ENCODE results near the gene HSPA14.
"Not testable (repeated sequence)": the region's sequence is repeated elsewhere in the genome, so short reads cannot be mapped to it uniquely, and the experiment has no call there.

The HSPA14 gene

DNA sequence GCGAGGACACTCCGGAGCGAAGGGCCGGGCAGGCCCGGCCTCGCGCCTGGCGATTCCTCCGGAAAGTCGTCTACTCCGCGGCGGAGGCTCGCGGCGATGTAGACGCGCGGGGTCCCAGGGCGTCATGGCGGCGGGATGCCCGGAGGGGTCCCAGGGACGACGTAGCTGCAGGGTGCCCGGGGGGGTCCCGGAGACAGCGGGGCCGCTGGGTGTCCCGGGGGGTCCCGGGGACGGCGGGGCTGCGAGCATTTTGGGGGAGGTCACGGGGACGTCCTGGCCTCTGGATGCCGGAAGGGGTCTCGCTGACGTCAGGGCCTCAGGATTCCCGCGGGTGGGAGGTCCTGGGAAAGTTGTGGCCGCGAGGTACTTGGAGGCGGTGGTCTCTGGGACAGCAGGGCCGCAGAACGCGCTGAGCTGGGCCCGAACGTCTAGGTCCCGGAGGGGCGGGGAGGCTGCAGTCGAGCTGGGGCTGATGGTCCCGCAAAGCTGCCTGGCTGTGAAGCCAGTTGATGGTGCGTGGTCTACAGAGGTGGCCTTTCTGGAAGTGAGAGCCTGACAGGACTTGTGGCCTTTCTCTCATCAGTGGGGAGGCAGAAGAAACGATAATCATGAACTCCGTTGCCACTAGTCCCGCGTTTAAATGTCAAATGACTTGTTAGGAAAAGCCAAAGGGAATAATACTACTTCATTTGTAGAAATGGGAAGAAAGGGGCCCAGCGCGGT is 637 bp downstream of the HSPA14 start:
- DNase-seq: no peak

DNA sequence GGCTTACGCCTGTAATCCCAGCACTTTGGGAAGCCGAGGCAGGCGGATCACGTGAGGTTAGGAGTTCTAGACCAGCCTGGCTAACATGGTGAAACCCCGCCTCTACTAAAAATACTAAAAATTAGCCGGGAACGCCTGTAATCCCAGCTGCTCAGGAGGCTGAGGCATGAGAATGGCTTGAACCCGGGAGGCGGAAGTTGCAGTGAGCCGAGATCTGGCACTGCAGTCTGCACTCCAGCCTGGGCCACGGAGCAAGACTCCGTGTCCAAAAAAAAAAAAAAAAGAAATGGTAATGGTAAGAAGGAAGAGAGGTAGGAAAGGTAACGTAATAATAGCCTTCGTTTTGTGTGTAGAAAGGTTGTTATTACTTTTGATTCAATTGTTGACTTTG is 1.2 kb downstream of the HSPA14 start:
- no peak for DNase-seq

DNA sequence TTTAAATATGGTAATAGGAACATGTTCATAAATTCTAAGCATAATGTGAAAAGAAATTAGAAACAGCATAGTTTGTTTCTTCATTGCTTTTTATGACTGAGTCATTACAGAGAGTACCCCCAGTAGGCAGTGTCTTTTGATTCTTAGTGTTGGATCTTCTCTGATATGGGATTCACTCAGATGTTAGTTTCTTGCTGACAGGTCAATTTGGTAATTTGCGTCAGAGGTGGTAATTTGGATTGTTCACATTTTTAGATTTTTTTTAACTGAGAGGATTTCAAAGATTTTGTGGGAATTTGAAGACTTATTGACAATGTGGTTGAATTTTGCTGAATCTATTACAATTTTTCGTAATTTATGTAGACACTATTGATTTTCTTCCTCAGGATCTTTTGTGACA is 2.1 kb downstream of the HSPA14 start:
- DNase-seq: no peak

DNA sequence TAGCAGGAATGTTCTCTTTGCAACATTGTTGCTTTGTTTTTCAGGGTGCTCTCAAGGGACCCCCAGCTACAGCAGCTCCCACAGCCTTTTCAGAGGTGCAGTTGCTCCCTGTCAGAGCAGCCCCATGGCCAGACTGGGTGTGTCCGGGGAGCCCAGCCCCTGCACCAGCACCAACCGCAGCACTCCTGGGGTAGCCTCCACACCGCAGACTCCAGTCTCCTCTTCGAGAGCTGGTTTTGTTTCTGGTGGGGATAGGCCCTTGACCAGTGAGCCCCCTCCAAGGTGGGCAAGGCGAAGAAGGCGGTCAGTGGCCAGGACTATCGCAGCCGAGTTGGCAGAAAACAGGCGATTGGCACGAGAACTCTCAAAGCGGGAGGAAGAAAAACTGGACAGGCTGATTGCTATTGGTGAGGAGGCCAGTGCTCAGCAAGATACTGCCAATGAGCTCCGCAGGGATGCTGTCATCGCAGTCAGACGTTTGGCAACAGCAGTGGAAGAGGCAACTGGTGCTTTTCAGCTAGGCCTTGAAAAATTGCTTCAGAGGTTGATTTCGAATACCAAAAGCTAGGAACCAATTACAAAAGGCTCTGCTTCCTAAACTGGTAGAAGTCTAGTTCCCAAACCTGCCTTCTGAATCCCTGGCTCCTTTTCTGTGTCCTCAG is 5.4 kb downstream of the HSPA14 start:
- DNase-seq: no peak

DNA sequence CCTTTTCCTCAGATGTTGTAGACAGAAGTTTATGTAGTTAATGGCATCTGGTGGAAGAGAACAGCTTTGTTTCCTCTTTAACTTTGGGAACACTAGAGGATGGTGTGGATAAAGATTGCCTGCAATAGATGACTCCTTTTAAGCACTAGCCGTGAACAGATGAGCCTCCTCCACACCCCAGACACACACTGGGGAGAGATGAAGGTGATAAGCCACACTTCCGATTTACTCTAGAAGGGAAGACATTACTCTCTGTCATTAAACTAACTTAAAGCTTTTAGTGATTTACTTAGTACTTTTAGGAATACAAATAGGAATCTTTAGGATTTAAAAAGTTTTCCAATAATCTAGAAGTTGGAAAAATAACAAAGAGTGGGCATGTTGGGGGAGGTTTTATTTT is 6.8 kb downstream of the HSPA14 start:
- no peak for DNase-seq

DNA sequence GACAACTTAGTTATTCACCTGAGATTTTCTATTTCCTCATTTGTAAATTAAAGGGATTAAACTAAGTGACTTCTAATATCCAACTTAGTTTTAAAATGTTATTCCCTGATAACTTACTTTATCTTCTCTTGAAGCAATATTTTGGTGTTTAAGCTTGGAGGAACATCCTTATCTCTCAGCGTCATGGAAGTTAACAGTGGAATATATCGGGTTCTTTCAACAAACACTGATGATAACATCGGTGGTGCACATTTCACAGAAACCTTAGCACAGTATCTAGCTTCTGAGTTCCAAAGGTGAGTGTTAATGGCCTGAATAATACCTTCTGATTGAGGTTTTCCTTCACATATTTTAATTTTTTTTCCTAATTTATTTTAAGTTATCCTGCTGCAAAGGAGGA is 14.1 kb downstream of the HSPA14 start:
- DNase-seq: no peak

DNA sequence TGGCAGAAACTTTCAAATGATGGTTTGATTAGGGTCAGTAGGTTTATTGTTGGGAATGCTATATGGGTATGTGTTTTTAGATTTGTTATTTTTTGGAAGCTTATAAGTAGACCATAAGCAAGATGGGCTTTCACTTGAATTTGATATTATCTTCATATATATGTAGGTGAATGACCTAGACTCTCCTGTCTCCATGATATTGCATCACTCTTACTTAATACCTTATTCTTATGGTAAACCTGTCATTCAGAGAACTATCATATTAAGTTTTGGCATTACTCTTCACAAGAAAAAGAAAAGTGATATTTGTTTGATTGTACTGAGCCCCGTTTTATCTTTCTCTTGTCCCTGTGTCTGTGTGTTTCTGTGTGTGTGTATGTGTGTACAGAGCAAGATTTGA is 17.3 kb downstream of the HSPA14 start:
- no peak for DNase-seq

DNA sequence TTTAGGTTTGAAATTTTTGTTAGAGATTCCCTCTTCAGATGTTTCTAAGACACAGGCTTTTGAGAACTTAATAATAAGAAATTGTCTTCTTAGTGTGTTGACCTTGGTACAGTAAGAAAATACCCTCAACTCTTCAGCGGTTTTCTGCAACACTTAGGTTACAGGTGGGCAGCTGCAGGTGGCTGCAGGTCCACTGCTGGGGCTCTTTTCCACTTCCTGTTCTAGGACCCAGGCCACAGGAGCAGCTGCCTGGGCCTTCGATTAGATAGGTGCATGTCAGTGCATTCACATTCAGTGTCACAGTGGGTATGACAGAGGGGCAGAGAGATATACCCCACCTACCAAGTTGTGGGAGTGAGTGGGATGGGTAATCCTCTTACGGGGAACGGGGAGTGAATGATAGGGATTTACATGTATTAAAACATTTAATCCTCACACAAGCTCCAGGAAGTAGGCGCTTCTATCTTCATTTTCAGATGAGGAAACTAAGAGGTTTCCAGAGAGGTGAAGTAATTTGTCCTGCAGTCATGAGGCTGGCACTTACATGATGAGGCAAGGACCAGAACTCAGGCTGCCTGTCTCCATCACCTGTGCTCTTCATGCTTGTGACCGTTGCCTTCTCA is 20.3 kb downstream of the HSPA14 start:
- no peak for DNase-seq

DNA sequence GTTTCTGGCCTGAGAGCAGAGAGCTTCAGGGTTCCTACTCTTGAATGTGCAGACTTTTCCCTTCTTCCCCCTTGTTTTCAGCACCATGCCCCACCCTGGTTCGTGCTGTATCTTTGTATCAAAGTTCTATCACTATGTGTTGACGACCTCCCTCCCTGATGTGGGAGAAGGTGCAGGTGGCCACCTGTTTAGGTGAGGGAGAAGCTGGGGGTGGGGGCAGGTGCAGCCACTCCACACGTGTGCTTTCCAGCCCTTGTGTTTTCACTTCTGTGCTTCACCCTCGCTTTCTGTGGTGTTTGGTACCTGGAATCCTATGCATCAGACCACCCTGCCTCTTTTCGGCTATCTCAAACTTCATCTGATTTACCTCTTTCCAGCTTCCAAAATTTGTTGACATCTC is 20.9 kb downstream of the HSPA14 start:
- DNase-seq: no peak

DNA sequence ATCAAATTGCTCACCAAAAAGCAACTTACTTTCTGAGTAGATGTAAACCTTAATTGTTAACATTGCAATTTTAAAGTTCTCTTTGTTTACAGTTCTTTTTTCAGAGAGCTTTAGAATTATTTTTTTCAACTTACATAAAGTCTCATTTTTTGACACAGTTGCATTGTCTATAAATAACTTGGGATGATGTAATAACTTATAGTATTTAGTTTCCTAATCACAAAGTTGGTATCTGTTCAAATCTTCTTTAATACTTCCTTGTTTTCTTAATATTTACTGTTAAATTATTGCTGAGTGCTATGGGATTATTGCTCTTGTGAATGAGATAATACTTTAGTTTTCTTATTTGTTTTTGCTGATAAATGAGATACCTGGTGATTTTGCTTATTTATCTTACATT is 21.7 kb downstream of the HSPA14 start:
- no peak for DNase-seq

DNA sequence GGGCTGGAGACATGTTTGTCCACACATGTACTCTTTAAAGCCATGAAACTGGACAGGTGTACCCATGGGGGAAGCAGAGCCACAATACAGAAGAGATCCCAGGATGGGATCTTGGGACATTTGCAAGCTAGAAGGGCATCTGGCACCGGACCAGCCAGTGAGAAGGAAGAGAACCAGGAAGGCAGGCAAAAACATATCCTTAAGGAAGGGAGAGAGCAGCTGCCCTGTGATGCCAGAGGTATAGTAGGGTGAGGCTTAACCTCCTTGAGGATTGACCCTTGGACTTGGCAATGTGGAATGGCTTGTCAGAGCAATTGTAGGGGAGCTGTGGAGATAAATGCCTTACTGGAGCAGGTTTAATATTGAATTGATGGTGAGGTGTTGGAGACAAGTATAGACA is 22.7 kb downstream of the HSPA14 start:
- DNase-seq: no peak

DNA sequence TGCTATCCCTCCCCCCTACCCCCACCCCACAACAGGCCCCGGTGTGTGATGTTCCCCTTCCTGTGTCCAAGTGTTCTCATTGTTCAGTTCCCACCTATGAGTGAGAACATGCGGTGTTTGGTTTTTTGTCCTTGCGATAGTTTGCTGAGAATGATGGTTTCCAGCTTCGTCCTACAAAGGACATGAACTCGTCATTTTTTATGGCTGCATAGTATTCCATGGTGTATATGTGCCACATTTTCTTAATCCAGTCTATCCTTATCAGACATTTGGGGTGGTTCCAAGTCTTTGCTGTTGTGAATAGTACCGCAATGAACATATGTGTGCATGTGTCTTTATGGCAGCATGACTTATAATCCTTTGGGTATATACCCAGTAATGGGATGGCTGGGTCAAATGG is 26.4 kb downstream of the HSPA14 start:
- not testable (repeated sequence) for DNase-seq

DNA sequence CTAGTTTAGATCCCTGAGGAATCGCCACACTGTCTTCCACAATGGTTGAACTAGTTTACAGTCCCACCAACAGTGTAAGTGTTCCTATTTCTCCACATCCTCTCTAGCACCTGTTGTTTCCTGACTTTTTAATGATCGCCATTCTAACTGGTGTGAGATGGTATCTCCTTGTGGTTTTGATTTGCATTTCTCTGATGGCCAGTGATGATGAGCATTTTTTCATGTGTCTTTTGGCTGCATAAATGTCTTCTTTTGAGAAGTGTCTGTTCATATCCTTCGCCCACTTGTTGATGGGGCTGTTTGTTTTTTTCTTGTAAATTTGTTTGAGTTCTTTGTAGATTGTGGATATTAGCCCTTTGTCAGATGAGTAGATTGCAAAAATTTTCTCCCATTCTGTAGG is 26.8 kb downstream of the HSPA14 start:
- DNase-seq: not testable (repeated sequence)

DNA sequence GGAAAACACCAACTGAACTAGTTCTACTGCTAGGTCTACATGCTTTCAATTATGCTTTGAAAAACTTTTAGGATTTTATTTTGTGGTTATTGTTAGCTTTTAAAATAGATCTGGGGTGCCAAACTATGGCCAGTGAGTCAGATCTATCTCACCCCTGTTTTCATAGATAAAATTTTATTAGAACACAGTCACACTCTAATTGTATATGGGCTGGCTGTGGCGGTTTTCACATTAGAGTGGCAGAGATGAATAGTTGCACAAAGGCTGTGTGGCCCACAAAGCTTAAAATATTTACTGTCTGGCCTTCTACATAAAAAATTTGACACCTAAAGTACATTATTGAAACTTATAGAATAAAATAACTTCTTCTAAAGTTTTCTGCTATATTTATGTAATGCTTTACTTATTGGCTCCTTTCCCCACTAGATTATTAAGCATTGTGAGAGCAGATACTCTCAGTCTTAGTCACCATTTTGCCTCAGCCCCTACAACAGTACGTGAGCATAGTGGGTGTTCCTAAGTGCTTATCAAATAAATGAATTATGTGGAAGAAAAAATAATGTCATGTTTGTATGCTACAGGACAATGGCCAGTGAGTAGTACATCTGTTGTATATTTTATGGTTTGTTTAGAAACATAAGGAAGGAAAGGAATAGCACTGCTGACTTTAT is 35.1 kb downstream of the HSPA14 start:
- DNase-seq: no peak

DNA sequence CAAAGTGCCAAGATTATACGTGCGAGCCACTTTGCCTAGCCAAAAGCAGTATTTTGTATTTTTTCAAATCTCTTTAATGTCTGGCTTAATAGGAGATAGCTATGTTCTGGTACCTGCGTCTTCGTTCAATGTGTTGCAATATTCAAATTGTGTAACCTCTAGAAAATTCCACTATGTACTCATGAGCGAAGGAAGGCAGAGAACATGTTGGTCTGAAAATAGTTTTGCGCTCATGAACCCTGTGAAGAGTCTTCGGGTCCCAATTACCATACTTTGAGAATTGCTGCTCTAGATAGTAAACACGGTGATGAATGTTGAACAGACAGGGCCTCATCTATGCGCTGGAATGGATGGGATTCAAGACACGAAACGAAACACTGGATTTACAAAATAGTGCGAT is 37.8 kb downstream of the HSPA14 start:
- no peak for DNase-seq

DNA sequence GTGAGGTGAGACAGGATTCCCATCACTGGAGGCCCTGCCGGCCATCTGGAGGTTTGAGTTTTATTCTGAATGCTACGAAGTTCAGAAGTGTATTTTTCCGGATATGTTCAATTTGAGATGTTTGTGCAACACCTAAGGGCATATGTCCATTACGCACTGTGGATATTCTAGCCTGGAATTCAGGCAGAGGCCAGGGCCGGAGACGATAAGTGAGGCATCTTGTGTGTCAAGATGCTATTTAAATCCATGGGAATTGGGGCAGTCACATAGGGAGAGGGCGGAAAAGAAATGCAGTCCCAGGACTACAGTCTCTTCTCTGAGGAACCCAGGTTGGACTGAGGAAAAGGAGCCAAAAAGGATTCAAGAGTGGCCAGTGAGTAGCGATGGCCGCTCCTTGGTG is 38.7 kb downstream of the HSPA14 start:
- no peak for DNase-seq

DNA sequence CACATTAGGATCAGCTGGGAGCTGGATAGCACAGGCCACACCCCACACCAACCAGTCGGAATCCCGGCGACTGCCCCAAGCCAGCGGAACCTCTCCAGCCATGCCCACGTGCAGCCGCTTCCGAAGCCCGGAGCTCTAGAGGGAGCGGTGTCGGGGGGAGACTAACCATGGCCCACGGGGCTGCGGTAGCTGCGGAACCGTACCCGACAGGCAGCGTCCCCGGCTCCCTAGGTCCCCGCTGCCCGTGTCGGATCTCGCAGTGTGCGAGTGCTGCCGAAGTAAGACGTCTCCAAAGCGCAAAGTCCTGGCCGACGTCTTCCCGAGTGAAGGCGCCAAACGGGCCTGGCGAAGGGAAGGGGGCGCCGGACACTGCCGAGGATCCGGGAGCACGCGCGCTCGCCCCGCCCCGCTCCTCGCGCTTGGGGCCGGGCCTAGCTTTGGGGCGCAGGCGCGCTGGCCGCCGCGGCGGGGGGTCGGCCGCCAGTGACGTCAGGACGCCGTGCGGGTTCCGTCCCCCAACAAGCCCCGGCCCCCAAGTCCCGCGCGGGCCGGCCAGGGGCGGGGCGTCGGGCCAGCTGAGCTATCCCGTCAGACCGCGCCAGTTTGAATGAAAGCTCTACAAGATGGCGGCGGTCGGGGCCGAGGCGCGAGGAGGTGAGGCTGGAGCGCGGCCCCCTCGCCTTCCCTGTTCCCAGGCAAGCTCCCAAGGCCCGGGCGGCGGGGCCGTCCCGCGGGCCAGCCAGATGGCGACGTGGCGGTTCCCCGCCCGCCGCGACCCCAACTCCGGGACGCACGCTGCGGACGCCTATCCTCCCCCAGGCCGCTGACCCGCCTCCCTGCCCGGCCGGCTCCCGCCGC is 40.4 kb downstream of the HSPA14 start, which contains the start of gene SUV39H2:
Gene SUV39H2 (plus strand): TSS at position 601 of the 858 bp plus-strand sequence. CDS start 23 bp downstream, at position 624.
- peak; percentile 68 for DNase-seq

DNA sequence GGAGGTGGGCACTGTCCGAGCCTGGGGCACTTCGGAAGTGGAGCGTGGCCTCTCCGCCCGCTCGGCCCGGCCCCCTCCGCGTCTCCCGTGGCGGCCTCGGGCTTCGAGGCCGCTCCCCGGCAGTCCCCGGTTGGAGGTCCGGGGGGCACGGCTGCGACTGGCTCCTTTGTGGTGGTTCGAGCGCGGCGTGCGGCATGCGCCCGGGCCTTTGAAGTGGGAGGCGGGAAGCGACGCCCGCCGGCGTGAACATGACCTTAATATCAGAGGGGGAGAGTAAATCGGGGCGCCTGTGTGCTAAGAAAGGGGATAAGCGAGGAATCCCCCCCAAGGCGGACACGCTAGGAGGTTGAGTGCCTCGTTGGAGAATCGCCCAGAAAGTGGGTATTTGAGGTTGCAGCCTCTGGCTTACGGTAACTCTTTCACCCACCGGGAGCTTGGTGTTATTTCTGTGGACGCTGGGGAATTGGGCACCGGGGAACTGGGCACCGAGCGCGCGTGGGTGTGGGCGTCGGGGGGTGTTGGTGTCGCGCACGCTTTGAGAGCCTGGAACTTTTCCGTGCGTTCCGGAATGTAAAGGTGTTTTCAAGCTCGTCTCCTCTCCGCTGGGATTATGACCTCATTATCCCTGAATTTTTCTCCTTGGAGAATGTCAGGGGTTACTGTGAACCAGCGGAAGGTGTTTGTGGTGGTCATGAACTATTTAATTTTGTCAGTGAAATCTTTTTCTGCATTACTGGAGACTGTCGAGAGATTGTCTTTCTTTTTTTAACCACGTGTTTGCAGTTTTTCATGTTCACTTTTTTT is 41.2 kb downstream of the HSPA14 start:
- no peak for DNase-seq

DNA sequence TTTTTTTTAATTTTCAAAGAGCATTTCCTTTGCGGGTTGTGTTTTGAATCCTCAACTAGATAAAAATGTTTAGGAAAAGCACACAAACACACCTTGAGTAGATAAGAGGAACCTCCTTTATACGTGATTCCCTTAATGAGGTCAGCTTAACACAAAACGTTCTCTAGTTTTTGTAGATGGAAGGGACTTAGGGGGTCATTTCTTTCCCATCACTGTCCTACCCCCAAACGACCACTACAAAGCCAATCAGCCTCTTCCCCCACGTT is 41.8 kb downstream of the HSPA14 start:
- no peak for DNase-seq

DNA sequence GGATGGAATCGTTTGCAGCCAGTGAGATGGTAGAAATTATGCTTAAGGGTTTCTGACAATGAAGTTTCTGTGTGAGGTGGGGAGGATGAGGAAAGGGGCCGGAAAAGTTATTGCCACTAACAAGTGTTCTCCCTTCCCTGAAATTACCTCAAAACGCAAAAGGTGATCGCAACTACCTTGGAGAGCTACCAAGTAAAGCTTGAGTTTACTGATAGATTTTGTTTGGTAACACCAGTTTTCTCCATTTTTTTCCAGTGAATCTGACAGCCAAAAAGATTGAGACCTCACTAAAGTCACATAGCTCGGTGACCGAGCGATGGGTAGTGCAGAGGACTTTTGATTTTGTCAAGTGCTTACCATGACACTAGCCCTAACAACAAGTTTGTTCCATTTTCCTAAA is 42.1 kb downstream of the HSPA14 start:
- DNase-seq: no peak

DNA sequence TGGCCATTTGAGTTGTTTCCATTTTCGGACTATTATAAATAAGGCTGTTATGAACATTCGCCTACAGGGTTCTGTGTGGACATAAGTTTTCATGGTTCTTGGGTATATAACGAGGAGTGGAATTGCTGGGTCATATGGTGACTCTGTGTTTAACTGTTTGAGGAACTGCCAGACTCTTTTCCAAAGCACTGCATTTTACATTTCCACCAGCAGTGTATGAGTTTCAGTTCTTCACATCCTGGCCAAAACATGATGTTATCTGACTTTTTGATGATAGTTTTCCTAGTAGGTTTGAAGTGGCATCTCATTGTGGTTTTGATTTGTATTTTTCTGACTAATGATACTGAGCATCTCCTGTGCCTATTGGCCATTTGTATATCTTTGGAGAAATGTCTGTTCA is 46.0 kb downstream of the HSPA14 start:
- DNase-seq: no peak

DNA sequence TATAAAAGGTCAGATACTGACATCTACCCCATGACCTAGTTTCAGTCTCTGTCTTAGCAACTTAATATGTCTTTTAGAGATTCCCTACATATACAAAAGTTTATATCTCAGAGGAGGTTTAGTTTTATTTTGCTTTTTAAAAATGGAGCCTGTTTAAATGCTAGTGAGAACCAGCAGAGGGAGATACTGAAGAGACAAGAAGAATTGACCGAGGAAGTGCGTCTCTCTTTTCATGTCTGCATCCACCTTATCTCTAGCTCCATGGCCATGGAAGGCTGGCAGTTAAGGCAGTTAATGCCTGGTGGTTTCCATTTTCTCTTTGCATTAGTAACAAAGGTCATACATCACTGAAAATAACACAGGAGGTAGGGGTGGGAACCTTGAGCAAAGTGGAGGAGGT is 51.2 kb downstream of the HSPA14 start:
- DNase-seq: no peak

Data from SHP77 treated with DMSO at 0.1 percent for 48 hours (cell line).